Smooth muscle cell of trachea (primary cell): Measurements from ENCODE around the gene CTSL. TPM values are rescaled to one million over a fixed set of nuclear protein-coding genes. Genes with fewer than 3 reads are reported as not detected.

Experiments
- total RNA-seq: library from RNA; depleted of rRNA; stranded (reverse); fragments of >200 nt; gene quantifications from 2 replicates; pipeline ENCODE4 v1.2.1, GENCODE V29; 2014

Gene CTSL
- 1,109 and 1,131 TPM in 2 replicates for total RNA-seq

DNA sequence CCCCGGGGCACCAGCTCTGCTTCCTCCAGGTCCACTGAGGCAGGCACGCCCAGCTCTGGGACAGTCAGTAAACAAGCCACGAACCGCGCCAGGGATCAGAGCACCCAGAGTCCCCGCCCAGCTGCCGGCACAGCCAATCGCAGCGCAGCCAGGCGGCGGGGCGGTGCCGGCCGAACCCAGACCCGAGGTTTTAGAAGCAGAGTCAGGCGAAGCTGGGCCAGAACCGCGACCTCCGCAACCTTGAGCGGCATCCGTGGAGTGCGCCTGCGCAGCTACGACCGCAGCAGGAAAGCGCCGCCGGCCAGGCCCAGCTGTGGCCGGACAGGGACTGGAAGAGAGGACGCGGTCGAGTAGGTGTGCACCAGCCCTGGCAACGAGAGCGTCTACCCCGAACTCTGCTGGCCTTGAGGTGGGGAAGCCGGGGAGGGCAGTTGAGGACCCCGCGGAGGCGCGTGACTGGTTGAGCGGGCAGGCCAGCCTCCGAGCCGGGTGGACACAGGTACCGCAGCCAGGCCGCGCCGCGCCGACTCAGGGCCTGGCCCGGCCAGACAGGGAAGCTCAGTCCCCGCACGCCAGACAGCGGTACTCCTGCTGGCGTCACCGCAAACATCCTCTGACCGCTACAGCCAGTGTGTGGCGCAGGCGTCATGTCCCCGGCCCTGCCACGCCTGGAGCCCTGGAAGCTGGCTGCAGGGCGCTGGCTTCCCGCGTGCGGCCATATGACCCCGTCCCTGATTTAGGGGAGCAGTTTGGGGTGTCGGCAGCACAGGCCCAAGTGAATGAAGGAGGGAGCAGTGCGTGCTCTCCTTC, at the start of gene CTSL:
CTSL (plus strand) TSS at position 220 of the 810 bp plus-strand sequence. CDS start 1,485 bp downstream, outside the sequence.

Other genes with a start within 250 kb of the CTSL start
- gene DAPK1, start 228.3 kb upstream of the CTSL start, total RNA-seq = 2.9 and 10.3 TPM in 2 replicates
- gene SPATA31E1, start 156.8 kb downstream of the CTSL start, total RNA-seq = not detected in 2 replicates
- not detected in 2 replicates for gene SPATA31C1, start 191.8 kb downstream of the CTSL start, total RNA-seq
- 6.5 and 7.8 TPM in 2 replicates for gene CDK20, start 248.4 kb downstream of the CTSL start, total RNA-seq